ENCODE results near the gene TEDC2. TPM values are rescaled to one million over a fixed set of nuclear protein-coding genes. Genes with fewer than 3 reads are reported as not detected.

TEDC2 gene
- total RNA-seq, 3 donors from 2014 or later = 0.98 to 1.0 TPM; not detected in 1

DNA sequence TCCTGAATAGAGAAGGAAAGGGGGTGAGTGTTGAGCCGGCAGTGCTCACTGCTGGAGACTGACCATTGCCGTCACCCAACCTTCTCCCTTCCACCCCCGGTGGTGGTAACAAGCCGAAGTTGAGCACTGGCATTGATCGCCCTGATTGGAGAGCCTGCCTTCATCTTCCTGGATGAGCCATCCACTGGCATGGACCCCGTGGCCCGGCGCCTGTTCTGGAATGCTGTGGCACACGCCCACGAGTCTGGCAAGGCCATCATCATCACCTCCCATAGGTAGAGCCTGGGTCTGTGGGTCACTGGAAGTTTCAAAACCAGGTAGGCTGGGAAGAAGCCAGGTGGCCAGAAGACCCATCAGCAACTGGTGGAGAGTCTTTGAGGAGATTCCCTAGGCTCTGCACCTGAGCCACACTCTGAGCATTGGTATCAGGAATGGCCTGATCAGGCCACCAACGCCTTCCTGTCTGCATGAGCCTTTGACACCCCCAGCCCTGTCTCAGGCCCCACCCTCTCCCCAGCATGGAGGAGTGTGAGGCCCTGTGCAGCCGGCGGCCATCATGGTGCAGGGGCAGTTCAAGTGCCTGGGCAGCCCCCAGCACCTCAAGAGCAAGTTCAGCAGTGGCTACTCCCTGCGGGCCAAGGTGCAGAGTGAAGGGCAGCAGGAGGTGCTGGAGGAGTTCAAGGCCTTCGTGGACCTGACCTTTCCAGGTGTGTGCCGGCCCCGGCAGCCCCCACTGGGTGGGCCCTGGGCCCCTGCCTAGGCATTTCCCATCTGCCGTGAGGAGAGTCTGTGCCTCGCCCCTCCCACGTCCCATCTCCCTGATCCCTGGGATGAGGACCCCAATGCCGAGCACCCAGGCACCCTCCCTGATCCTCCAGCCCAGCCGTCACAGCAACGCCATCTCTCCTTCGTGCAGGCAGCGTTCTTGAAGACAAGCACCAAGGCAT lies 35.6 kb upstream of the TEDC2 start:
- Histone ChIP-seq H3K4me3 (no peak overlapping the region), H3K27me3 (no peaks in the 10 kb centered on the region), H3K36me3 (no peaks in the 10 kb centered on the region), H3K4me1 (no peaks in the 10 kb centered on the region), H3K27ac (no peak overlapping the region), H3K9me3 (no peaks in the 10 kb centered on the region)
- intact Hi-C loops (cut with DNase I; ENCODE audit: low total_unique reads) = loop anchor here (10.0 kb wide), 1 partner anchor 80 kb away; the partner anchor contains the start of gene ABCA3
- TF ChIP-seq POLR2A (IDR thresholded peaks at IDR 0.05) = no peak
- TF ChIP-seq, protein P1, sequence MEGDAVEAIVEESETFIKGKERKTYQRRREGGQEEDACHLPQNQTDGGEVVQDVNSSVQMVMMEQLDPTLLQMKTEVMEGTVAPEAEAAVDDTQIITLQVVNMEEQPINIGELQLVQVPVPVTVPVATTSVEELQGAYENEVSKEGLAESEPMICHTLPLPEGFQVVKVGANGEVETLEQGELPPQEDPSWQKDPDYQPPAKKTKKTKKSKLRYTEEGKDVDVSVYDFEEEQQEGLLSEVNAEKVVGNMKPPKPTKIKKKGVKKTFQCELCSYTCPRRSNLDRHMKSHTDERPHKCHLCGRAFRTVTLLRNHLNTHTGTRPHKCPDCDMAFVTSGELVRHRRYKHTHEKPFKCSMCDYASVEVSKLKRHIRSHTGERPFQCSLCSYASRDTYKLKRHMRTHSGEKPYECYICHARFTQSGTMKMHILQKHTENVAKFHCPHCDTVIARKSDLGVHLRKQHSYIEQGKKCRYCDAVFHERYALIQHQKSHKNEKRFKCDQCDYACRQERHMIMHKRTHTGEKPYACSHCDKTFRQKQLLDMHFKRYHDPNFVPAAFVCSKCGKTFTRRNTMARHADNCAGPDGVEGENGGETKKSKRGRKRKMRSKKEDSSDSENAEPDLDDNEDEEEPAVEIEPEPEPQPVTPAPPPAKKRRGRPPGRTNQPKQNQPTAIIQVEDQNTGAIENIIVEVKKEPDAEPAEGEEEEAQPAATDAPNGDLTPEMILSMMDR (IDR thresholded peaks at IDR 0.05) = no peak
- TF ChIP-seq POLR2AphosphoS5 (IDR thresholded peaks at IDR 0.05) = no peak
- no peak for DNase-seq (ENCODE audit: low spot score in 2 of 2)

DNA sequence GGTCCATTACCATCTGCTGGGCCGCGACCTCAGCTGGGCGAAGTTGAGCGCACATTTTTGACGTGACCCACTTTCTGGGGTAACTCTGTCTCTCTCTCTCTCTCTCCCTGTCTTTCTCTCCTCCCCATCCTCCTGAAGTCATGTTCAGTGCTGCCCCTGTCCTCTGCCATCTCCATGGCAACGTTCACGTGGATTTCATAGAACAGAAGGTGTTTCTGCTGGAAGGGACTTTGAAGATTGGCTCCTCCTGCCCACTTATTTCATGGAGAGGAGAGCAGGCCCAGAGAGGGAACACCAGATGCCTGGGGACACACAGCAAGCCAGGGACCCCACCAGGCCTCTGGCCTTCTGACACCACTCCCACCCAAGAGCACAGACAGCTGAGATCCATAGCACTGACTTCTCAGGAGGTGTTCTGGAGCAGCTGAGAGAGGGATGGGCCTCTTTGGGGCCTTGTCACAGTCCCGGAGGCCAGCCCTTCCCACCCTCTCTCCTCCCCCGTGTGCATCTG lies 34.8 kb upstream of the TEDC2 start:
- intact Hi-C loops (cut with DNase I; ENCODE audit: low total_unique reads) = loop anchor here (10.0 kb wide), 1 partner anchor 80 kb away; the partner anchor contains the start of gene ABCA3
- H3K36me3 ChIP-seq = no peaks in the 10 kb centered on the region
- H3K4me1 ChIP-seq = peaks cover 3 to 5% of the 10 kb centered on the region in 2 donors
- H3K27me3 ChIP-seq = no peaks in the 10 kb centered on the region
- TF ChIP-seq POLR2A (IDR thresholded peaks at IDR 0.05) (no peak), POLR2AphosphoS5 (IDR thresholded peaks at IDR 0.05) (no peak)
- TF ChIP-seq, protein P1 (IDR thresholded peaks at IDR 0.05) = no peak
- H3K27ac ChIP-seq = no peak overlapping the region
- H3K9me3 ChIP-seq = no peaks in the 10 kb centered on the region
- no peak overlapping the region for H3K4me3 ChIP-seq
- DNase-seq (ENCODE audit: low spot score in 2 of 2) = no peak

DNA sequence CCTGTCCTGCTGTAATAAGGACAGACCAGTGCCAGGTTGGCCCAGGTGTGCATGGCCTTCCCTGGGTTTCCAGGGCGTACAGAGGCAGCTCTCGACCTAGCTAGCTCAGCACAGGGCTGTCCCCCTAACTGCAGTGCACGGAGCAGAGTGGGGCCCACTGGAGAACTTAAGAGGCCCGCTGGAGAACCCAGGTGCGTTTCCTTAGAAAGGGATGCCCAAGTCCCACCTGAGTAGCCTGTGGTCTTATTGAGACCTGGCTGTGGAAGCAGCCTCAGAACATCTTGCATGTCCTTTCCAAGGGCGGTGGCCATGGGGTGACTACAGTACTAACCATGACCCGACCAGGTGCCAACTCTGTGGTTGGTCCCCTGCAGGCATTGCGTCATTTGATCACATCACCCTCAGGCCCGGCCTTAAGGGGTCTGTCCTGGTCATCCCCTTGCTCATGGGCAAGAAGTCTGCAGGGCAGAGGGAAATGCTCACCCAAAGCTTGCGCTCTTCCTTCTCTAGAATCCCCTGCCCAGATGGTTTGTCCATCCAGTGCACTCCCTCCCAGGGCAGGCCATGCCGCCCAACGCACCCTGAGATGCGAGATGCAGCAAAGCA lies 34.0 kb upstream of the TEDC2 start:
- intact Hi-C loops (cut with DNase I; ENCODE audit: low total_unique reads) = loop anchor here (10.0 kb wide), 1 partner anchor 81 kb away; the partner anchor contains the start of gene ABCA3
- no peak for DNase-seq (ENCODE audit: low spot score in 2 of 2)
- Histone ChIP-seq H3K36me3 (no peaks in the 10 kb centered on the region), H3K27me3 (no peaks in the 10 kb centered on the region), H3K4me3 (no peak overlapping the region), H3K9me3 (no peaks in the 10 kb centered on the region), H3K4me1 (peaks cover 5 to 6% of the 10 kb centered on the region in 2 donors), H3K27ac (no peak overlapping the region)
- TF ChIP-seq POLR2AphosphoS5 (IDR thresholded peaks at IDR 0.05) (no peak), POLR2A (IDR thresholded peaks at IDR 0.05) (no peak)
- TF ChIP-seq, protein P1 (IDR thresholded peaks at IDR 0.05) = no peak

DNA sequence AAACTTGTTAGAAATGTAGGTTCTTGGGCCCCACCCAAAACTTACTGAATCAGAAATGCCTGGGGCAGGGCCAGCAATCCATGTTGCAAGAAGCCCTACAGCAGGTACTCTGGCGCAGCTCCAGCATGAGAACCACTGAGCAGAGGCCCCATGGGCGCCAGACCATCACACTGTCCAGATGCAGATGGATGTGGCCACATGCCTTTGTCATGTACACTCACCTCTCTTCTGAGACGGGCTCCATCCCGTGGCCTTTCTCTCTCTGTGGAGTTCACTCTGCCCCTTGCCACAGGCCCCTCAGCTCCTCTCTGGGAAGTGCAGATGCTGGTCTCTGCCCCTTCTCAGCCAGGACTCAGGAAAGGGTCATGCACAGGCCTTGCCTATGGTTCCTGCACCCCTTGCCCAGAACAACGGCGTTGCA lies 33.0 kb upstream of the TEDC2 start:
- no peak for DNase-seq (ENCODE audit: low spot score in 2 of 2)
- no peaks in the 10 kb centered on the region for H3K9me3 ChIP-seq
- intact Hi-C loops (cut with DNase I; ENCODE audit: low total_unique reads) = loop anchor here (10.0 kb wide), 1 partner anchor 82 kb away; the partner anchor contains the start of gene ABCA3
- H3K27ac ChIP-seq = no peak overlapping the region
- H3K4me3 ChIP-seq = no peak overlapping the region
- no peaks in the 10 kb centered on the region for H3K27me3 ChIP-seq
- peaks cover 5 to 6% of the 10 kb centered on the region in 2 donors for H3K4me1 ChIP-seq
- no peaks in the 10 kb centered on the region for H3K36me3 ChIP-seq
- TF ChIP-seq, protein P1 (IDR thresholded peaks at IDR 0.05) = no peak
- TF ChIP-seq POLR2AphosphoS5 (IDR thresholded peaks at IDR 0.05) = no peak
- no peak for TF ChIP-seq POLR2A (IDR thresholded peaks at IDR 0.05)
